AG04449 (cell line): ENCODE data around the gene VIPAS39.
A peak's percentile ranks its signal among the peaks of the same experiment; 100 is the strongest.

Source experiments
- CTCF ChIA-PET: fragments of 350-600 bp; formaldehyde crosslinking; extraction: SDS; loops from one replicate; lab custom pipeline; 2021; ENCODE audit warnings: antibody characterized with exemption; lab: Yijun Ruan, JAX
- POLR2A ChIA-PET: fragments of 400-600, 350-600 bp; formaldehyde crosslinking; extraction: SDS; loops from one replicate; lab custom pipeline; 2020; ENCODE audit warnings: antibody characterized with exemption, inconsistent platforms; lab: Yijun Ruan, JAX
- DNase-seq: peaks from one replicate; pipeline ENCODE4 v3.0.0-alpha.2; 2010; ENCODE audit warnings: low read depth, low spot score
- H3K4me3 ChIP-seq: 2 replicates; pipeline ENCODE4 v1.5.1; 2011; ENCODE audit warnings: low read depth, mild to moderate bottlenecking, control low read depth, low read length
- TF ChIP-seq, protein P1 (sequence below): IDR thresholded peaks from one replicate; pipeline ENCODE4 v1.5.1; 2011; ENCODE audit warnings: mild to moderate bottlenecking, moderate library complexity, low read length, control low read depth, inconsistent platforms; ENCODE audit not compliant: insufficient read depth; ENCODE audit errors: missing control alignments

VIPAS39 gene

GRCh38 chr14:77485901-77486678, 28.7 kb upstream of the VIPAS39 start:
- TF ChIP-seq, protein P1, sequence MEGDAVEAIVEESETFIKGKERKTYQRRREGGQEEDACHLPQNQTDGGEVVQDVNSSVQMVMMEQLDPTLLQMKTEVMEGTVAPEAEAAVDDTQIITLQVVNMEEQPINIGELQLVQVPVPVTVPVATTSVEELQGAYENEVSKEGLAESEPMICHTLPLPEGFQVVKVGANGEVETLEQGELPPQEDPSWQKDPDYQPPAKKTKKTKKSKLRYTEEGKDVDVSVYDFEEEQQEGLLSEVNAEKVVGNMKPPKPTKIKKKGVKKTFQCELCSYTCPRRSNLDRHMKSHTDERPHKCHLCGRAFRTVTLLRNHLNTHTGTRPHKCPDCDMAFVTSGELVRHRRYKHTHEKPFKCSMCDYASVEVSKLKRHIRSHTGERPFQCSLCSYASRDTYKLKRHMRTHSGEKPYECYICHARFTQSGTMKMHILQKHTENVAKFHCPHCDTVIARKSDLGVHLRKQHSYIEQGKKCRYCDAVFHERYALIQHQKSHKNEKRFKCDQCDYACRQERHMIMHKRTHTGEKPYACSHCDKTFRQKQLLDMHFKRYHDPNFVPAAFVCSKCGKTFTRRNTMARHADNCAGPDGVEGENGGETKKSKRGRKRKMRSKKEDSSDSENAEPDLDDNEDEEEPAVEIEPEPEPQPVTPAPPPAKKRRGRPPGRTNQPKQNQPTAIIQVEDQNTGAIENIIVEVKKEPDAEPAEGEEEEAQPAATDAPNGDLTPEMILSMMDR, result no peak
- ChIA-PET CTCF (interaction anchor here (1.4 kb wide), 1 partner anchor 9 kb away, joined by 3 read pairs; no protein-coding TSS in a partner anchor), POLR2A (no interaction called here)
- no peak overlapping the region for H3K4me3 ChIP-seq
- peak; percentile 31 for DNase-seq

DNA sequence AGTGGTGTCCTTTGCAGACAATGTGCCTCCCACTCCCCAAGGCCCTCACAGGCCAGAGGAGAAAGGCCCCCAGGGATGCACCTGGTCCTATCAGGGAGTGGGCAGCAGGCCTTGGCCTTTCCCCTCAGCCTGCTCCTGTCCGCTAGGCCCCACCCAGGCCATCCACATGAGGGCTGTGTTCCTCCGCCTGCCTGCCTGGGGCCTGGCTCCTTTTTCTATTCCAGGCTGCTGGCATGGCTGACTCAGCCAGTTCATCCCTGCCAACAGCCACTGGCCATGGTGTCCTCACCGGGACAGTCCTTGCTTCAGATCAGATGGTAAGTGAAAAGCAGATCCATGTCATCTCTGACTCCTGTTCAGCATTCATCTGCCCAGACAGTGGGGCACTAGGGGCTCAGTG, 27.9 kb upstream of the VIPAS39 start:
- ChIA-PET POLR2A (no interaction called here), CTCF (interaction anchor here (1.4 kb wide), 1 partner anchor 8 kb away, joined by 3 read pairs; no protein-coding TSS in a partner anchor)
- no peak overlapping the region for H3K4me3 ChIP-seq
- no peak for DNase-seq
- TF ChIP-seq, protein P1, result no peak

- TF ChIP-seq, protein P1, result no peak
- no peak for DNase-seq
- CTCF ChIA-PET, result interaction anchor here (1.0 to 3.4 kb wide), 2 partner anchors 23 to 182 kb away, joined by 3 to 17 read pairs; no protein-coding TSS in a partner anchor
- POLR2A ChIA-PET, result no interaction called here
- no peak overlapping the region for H3K4me3 ChIP-seq
These were observed 25.0 kb upstream of the VIPAS39 start for GRCh38 chr14:77482422-77482821.

DNA sequence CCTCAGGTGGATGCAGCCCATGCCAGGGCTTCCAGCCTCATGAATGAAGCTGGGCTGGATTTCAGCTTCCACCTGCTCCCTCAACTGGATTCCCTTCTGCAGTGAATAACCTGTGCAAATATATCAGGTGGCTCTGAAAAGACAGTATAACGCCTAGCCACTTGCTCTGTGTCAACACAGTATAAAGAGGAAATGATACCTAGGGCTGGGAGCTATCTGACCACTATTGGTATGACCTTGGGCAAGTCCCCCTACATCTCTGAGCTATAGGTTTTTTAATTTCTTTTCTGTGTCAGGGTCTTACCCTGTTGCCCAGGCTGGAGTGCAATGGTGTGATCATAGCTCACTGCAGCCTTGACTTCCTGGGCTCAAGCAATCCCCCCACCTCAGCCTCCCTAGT, 21.4 kb upstream of the VIPAS39 start:
- CTCF ChIA-PET, result interaction anchor here (0.7 to 2.1 kb wide), 3 partner anchors 9 to 20 kb away, joined by 3 to 11 read pairs (median 4); partner anchors contain the start of gene AHSA1
- DNase-seq, result no peak

GRCh38 chr14:77478029-77478428, 20.6 kb upstream of the VIPAS39 start:
- TF ChIP-seq, protein P1, result no peak
- H3K4me3 ChIP-seq, result no peak overlapping the region
- CTCF ChIA-PET, result interaction anchor here (0.9 to 2.1 kb wide), 3 partner anchors 8 to 19 kb away, joined by 3 to 11 read pairs (median 3); partner anchors contain the start of gene AHSA1
- POLR2A ChIA-PET, result interaction anchor here (0.5 kb wide), 1 partner anchor 10 kb away, joined by 4 read pairs; no protein-coding TSS in a partner anchor
- no peak for DNase-seq

More for the DNA sequence above, 21.4 kb upstream of the VIPAS39 start:
- no peak overlapping the region for H3K4me3 ChIP-seq
- TF ChIP-seq, protein P1, result no peak
- POLR2A ChIA-PET, result interaction anchor here (0.7 kb wide), 1 partner anchor 478 kb away, joined by 3 read pairs; no protein-coding TSS in a partner anchor
